Left ventricle myocardium inferior (tissue), 1 donor: ENCODE measurements around the gene JHY. TPM values are rescaled to one million over a fixed set of nuclear protein-coding genes. Genes with fewer than 3 reads are reported as not detected.
A peak's percentile ranks its signal among the peaks of the same experiment; 100 is the strongest.

ENCODE experiments used
- DNase-seq: peaks from one replicate; pipeline ENCODE4 v3.0.0-alpha.2; 2020
- H3K27ac ChIP-seq: fragments of 200-600 bp; replicated peaks from 2 replicates; pipeline ENCODE4 v1.8.0; 2021
- H3K27me3 ChIP-seq: fragments of 200-600 bp; 2 replicates; pipeline ENCODE4 v1.8.0; 2021; ENCODE audit warnings: low read depth
- H3K36me3 ChIP-seq: fragments of 200-600 bp; 2 replicates; pipeline ENCODE4 v1.8.0; 2021
- H3K4me1 ChIP-seq: fragments of 200-600 bp; 2 replicates; pipeline ENCODE4 v1.8.0; 2021
- H3K4me3 ChIP-seq: fragments of 200-600 bp; 2 replicates; pipeline ENCODE4 v1.8.0; 2021; ENCODE audit warnings: mild to moderate bottlenecking, moderate library complexity
- H3K9me3 ChIP-seq: fragments of 200-600 bp; replicated peaks from 2 replicates; pipeline ENCODE4 v1.8.0; 2021
- CTCF ChIP-seq: fragments of 200-600 bp; IDR thresholded peaks from 2 replicates; pipeline ENCODE4 v1.8.0; 2021; ENCODE audit warnings: antibody characterized with exemption, mild to moderate bottlenecking, borderline replicate concordance
- intact Hi-C: fragments of 100-400 bp; cut with micrococcal nuclease; formaldehyde crosslinking; loops from one replicate; pipeline ENCODE4 v1.11.0; 2022
- total RNA-seq: library from RNA; stranded (reverse); fragmentation: NEBNext Ultra II Directional; extraction: Animal tissue kit (Norgen Biotek cat#: 25700); gene quantifications from one replicate; pipeline ENCODE4 v1.2.1, GENCODE V29; 2021
- donor health status: DM: no; HTN: yes; CAD: no; lungs with severe emphysema.

JHY gene
- total RNA-seq, 1 donor from 2014 or later, result 1.8 TPM

DNA sequence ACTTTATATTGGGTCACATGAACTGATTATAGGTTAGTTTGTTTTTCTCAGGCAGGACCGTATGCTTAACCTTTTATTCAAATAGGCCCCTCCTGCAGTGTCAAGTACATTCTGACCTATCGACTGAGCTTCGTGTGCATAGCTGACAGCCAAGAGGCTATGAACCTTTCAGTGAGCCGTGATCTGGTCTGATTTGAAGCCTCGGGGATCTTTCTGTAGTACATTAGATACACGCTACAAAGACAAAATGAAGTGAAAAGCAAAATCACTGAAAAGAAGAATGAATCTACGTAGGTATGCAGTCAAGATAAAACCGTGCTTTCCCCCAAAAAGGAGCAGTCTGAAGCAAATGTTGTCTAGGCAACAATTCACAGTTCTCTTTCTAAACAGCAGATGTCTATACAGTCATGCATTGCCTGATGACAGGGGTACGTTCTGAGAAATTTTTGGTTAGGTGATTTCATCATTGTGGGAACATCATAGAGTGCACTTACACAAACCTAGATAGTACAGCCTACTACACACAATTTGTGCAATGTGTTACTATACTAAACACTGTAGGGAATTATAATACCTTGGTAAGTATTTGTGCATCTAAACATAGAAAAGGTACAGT lies 18.1 kb downstream of the JHY start:
- intact Hi-C loops, result no loop called here
- no peak overlapping the region for H3K27ac ChIP-seq
- peaks cover 8% of the 10 kb centered on the region for H3K36me3 ChIP-seq
- no peaks in the 10 kb centered on the region for H3K9me3 ChIP-seq
- H3K27me3 ChIP-seq, result no peaks in the 10 kb centered on the region
- TF ChIP-seq CTCF, result no peak
- DNase-seq, result no peak
- no peaks in the 10 kb centered on the region for H3K4me1 ChIP-seq
- no peak overlapping the region for H3K4me3 ChIP-seq

- intact Hi-C loops, result no loop called here
- H3K27me3 ChIP-seq, result no peaks in the 10 kb centered on the region
- no peak overlapping the region for H3K4me3 ChIP-seq
- no peak for DNase-seq
- TF ChIP-seq CTCF, result no peak
- no peaks in the 10 kb centered on the region for H3K4me1 ChIP-seq
- H3K27ac ChIP-seq, result no peak overlapping the region
- peaks cover 8% of the 10 kb centered on the region for H3K36me3 ChIP-seq
- no peaks in the 10 kb centered on the region for H3K9me3 ChIP-seq
These were observed 20.4 kb downstream of the JHY start for GRCh38 chr11:122902951-122903350.

GRCh38 chr11:122910775-122911174 lies 28.2 kb downstream of the JHY start:
- H3K4me1 ChIP-seq, result no peaks in the 10 kb centered on the region
- H3K27me3 ChIP-seq, result no peaks in the 10 kb centered on the region
- no peak overlapping the region for H3K4me3 ChIP-seq
- TF ChIP-seq CTCF, result peak; percentile 49
- intact Hi-C loops, result no loop called here
- DNase-seq, result no peak
- no peaks in the 10 kb centered on the region for H3K9me3 ChIP-seq
- H3K36me3 ChIP-seq, result no peaks in the 10 kb centered on the region
- no peak overlapping the region for H3K27ac ChIP-seq

DNA sequence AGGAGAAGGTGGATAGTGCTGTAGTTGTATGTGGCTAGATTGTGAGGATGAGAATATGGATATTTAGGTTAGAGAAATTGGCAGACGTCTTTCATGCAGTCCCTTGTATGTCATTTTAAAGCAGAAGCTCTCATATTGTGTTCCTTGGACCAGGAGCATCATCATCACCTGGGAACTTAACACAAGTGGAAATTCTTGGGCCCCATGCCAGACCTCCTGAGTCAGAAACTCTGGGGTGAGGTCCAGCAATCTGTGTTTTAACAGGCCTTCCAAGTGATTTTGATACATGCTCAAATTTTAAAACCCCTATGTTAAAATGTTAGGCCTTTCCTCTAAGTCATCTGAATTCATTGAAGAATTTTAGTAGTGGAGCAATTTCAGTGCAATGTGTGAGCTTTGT lies 34.8 kb downstream of the JHY start:
- Histone ChIP-seq H3K36me3 (no peaks in the 10 kb centered on the region), H3K27me3 (no peaks in the 10 kb centered on the region), H3K4me3 (no peak overlapping the region), H3K4me1 (no peaks in the 10 kb centered on the region), H3K9me3 (no peaks in the 10 kb centered on the region), H3K27ac (no peak overlapping the region)
- no peak for DNase-seq
- no peak for TF ChIP-seq CTCF
- intact Hi-C loops, result no loop called here

DNA sequence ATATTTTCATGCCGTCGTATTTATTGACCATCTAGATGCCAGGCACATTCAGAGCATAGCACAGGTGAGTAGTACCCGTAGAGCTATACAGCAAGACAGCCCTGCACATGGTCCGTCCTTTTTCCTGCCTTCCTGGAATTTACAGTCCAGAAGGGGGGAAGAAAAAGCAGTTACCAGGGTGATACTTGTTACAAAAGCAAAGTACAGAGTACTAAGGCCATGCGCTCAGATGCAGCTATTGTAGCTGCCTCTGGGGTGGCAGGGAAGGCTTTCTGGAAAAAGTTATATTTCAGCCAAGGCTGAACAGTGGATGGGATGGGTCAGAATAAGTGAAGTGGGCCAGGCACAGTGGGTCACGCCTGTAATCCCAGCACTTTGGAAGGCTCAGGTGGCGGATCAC lies 36.2 kb downstream of the JHY start:
- intact Hi-C loops, result no loop called here
- no peaks in the 10 kb centered on the region for H3K4me1 ChIP-seq
- no peak for TF ChIP-seq CTCF
- no peak for DNase-seq
- H3K4me3 ChIP-seq, result no peak overlapping the region
- H3K27me3 ChIP-seq, result no peaks in the 10 kb centered on the region
- H3K27ac ChIP-seq, result no peak overlapping the region
- no peaks in the 10 kb centered on the region for H3K36me3 ChIP-seq
- H3K9me3 ChIP-seq, result no peaks in the 10 kb centered on the region
